Mammary epithelial cell (primary cell): ENCODE results near the gene PHC3.

Experiments used
- CTCF ChIP-seq, 2 donors: IDR thresholded peaks in 1 of 2; conservative IDR thresholded peaks in 1 of 2; 2 replicates each; pipeline ENCODE4 v1.5.1; 2011 to 2012; ENCODE audit warnings: inconsistent platforms in 2 of 2, low read length in 2 of 2, mild to moderate bottlenecking in 2 of 2, control low read depth in 1 of 2, low read depth in 1 of 2; ENCODE audit not compliant: insufficient read depth in 1 of 2; ENCODE audit errors: extremely low read depth in 1 of 2
- EZH2 ChIP-seq: IDR thresholded peaks from 2 replicates; pipeline ENCODE4 v1.6.1; 2012; ENCODE audit warnings: low read length, inconsistent platforms, borderline replicate concordance

DNA sequence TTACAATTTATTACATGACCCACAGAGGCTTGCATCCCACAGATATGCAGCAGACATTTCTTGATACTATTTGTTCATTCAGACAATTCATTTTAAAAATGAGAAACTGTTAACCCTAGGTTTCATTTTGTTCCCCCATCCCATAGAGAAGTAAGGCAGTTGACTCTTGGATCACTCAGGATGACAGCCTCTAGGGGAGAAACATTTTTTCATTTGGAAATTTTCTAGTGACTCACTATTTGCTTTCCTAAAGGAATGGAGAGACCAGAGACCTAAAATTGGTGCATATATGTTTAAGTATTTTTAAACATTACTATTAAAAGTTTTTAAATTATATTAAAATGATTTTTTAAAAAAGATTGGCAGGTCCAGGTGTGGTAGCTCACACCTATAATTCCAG is 19.5 kb upstream of the PHC3 start:
- TF ChIP-seq CTCF (conservative IDR thresholded peaks at IDR 0.05 in 1 of 2, IDR thresholded peaks at IDR 0.05 in 1 of 2; ENCODE audit: extremely low read depth in 1 of 2, insufficient read depth in 1 of 2, low read depth in 1 of 2, low read length in 2 of 2) (no peak), EZH2 (no peak)
